H1 (cell line): ENCODE results near the gene HYAL4. TPM values are rescaled to one million over a fixed set of nuclear protein-coding genes. Genes with fewer than 3 reads are reported as not detected.

Experiments
- BACH1 ChIP-seq: IDR thresholded peaks from 2 replicates; pipeline ENCODE4 v1.6.1; 2012; ENCODE audit warnings: low read length, improper control_type of control experiment
- polyA plus RNA-seq, 7 experiments: library from polyadenylated mRNA; depleted of rRNA in 3 of 7; stranded (reverse) in 5 of 7; unstranded in 2 of 7; fragments of >200 nt in 5 of 7; fragments of 200-250 nt in 2 of 7; gene quantifications; 1 replicate in 5 of 7; 2 replicates in 1 of 7; 4 replicates in 1 of 7; pipeline versions ENCODE4 v1.2.1 to v1.2.3, GENCODE V29; 2011 to 2013; ENCODE audit warnings: missing spikeins in 2 of 7, mixed read lengths in 2 of 7
- total RNA-seq: library from RNA; stranded (reverse); fragmentation: NEBNext Ultra II Directional; extraction: Animal tissue kit (Norgen Biotek cat#: 25700); gene quantifications from 2 replicates; pipeline ENCODE4 v1.2.1, GENCODE V29; 2021

HYAL4 gene
- total and polyA plus RNA-seq, 2 of the 8 experiments (the other 6 are each of a cell fraction or from before 2014, with no cell fraction given) = not detected

DNA sequence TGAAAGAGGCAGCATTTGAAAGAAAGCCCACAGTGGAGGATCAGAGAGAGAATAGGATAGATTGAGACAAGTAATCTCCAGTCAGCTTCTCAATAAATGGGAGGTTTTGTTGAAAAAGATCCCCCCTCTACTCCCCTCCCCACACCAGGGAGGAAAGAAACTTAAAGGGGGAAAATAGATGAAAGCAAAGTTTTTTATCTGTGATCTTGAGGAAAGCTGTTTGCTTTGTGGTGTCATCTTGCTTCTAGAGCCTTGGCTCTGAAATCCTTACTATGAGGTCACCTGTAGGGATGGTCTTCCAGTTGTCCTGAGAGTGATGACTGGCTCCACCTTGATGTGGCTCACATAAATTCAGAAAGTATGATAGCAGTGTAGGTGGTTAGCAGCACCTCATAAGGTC is 80.0 kb downstream of the HYAL4 start, which contains the start of gene SPAM1 (continued):
- no peak for TF ChIP-seq BACH1

Other genes with a start within 250 kb of the HYAL4 start
- gene ASB15, start 243.3 kb upstream of the HYAL4 start, total RNA-seq = not detected in 2 replicates
- not detected in 2 replicates for gene ASB15, start 243.3 kb upstream of the HYAL4 start, polyA plus RNA-seq (2011; rRNA removed)
- 0.22 TPM in 1 of 2 replicates, not detected in the other for gene LMOD2, start 189.3 kb upstream of the HYAL4 start, total RNA-seq
- 0.03 TPM in 1 of 2 replicates, not detected in the other for gene LMOD2, start 189.3 kb upstream of the HYAL4 start, polyA plus RNA-seq (2011; rRNA removed)
- 37.1 and 38.9 TPM in 2 replicates for gene WASL, start 96.2 kb upstream of the HYAL4 start, total RNA-seq
- gene WASL, start 96.2 kb upstream of the HYAL4 start, polyA plus RNA-seq (2011; rRNA removed) = 6.0 and 7.7 TPM in 2 replicates
- not detected in 2 replicates for gene SPAM1, start 80.1 kb downstream of the HYAL4 start, total RNA-seq
- not detected in 2 replicates for gene SPAM1, start 80.1 kb downstream of the HYAL4 start, polyA plus RNA-seq (2011; rRNA removed)
- gene TMEM229A, start 187.9 kb downstream of the HYAL4 start, total RNA-seq = 0.54 and 0.75 TPM in 2 replicates
- gene TMEM229A, start 187.9 kb downstream of the HYAL4 start, polyA plus RNA-seq (2011; rRNA removed) = 0.31 and 0.33 TPM in 2 replicates